ENCODE data around the gene POMT2.

POMT2 gene

DNA sequence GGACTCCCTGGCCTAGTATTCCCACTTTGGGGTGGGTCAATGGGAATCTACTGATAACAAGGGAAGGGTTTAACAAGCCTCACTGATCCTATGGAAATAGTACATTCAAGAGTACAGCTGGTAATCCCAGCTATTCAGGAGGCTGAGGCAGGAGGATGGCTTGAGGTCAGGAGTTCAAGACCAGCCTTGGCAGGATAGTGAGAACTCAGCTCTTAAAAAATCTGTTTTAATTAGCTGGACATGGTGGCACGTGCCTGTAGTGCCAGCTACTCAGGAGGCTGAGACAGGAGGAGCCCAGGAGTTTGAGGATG, 4.5 kb downstream of the POMT2 start:
- Histone ChIP-seq H3K4me1 (ENCODE audit: low read depth, poor library complexity, severe bottlenecking) (peaks cover 5% of the 10 kb centered on the region), H3K27me3 (ENCODE audit: insufficient read depth, low read depth) (no peaks in the 10 kb centered on the region), H3K36me3 (ENCODE audit: insufficient read depth) (no peaks in the 10 kb centered on the region), H3K27ac (no peak overlapping the region), H3K4me2 (no peak overlapping the region), H2AFZ (ENCODE audit: low read depth) (no peak overlapping the region), H3K79me2 (ENCODE audit: insufficient read depth, low read depth) (no peaks in the 10 kb centered on the region), H3K4me3 (IDR thresholded peaks at IDR 0.05; ENCODE audit: insufficient read depth, low read depth, low read length) (no peak overlapping the region), H3K9ac (no peak overlapping the region), H4K20me1 (ENCODE audit: insufficient read depth) (no peaks in the 10 kb centered on the region)
- TF ChIP-seq, protein P1, sequence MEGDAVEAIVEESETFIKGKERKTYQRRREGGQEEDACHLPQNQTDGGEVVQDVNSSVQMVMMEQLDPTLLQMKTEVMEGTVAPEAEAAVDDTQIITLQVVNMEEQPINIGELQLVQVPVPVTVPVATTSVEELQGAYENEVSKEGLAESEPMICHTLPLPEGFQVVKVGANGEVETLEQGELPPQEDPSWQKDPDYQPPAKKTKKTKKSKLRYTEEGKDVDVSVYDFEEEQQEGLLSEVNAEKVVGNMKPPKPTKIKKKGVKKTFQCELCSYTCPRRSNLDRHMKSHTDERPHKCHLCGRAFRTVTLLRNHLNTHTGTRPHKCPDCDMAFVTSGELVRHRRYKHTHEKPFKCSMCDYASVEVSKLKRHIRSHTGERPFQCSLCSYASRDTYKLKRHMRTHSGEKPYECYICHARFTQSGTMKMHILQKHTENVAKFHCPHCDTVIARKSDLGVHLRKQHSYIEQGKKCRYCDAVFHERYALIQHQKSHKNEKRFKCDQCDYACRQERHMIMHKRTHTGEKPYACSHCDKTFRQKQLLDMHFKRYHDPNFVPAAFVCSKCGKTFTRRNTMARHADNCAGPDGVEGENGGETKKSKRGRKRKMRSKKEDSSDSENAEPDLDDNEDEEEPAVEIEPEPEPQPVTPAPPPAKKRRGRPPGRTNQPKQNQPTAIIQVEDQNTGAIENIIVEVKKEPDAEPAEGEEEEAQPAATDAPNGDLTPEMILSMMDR (conservative IDR thresholded peaks at IDR 0.05; ENCODE audit: low read depth, low read length), result no peak

GRCh38 chr14:77314539-77315457, 5.9 kb downstream of the POMT2 start:
- Histone ChIP-seq H3K36me3 (ENCODE audit: insufficient read depth) (no peaks in the 10 kb centered on the region), H3K9ac (no peak overlapping the region), H3K4me3 (IDR thresholded peaks at IDR 0.05; ENCODE audit: insufficient read depth, low read depth, low read length) (no peak overlapping the region), H3K79me2 (ENCODE audit: insufficient read depth, low read depth) (no peaks in the 10 kb centered on the region), H3K4me2 (no peak overlapping the region), H2AFZ (ENCODE audit: low read depth) (no peak overlapping the region), H4K20me1 (ENCODE audit: insufficient read depth) (no peaks in the 10 kb centered on the region), H3K27ac (no peak overlapping the region), H3K4me1 (ENCODE audit: low read depth, poor library complexity, severe bottlenecking) (peaks cover 4% of the 10 kb centered on the region), H3K27me3 (ENCODE audit: insufficient read depth, low read depth) (no peaks in the 10 kb centered on the region)
- TF ChIP-seq, protein P1 (conservative IDR thresholded peaks at IDR 0.05; ENCODE audit: low read depth, low read length), result no peak

- H4K20me1 ChIP-seq (ENCODE audit: insufficient read depth), result no peaks in the 10 kb centered on the region
- H3K79me2 ChIP-seq (ENCODE audit: insufficient read depth, low read depth), result no peaks in the 10 kb centered on the region
- H3K4me2 ChIP-seq, result no peak overlapping the region
- H3K27me3 ChIP-seq (ENCODE audit: insufficient read depth, low read depth), result no peaks in the 10 kb centered on the region
- H3K27ac ChIP-seq, result no peak overlapping the region
- H3K4me1 ChIP-seq (ENCODE audit: low read depth, poor library complexity, severe bottlenecking), result no peaks in the 10 kb centered on the region
- no peak overlapping the region for H2AFZ ChIP-seq (ENCODE audit: low read depth)
- H3K4me3 ChIP-seq (IDR thresholded peaks at IDR 0.05; ENCODE audit: insufficient read depth, low read depth, low read length), result no peak overlapping the region
- no peak overlapping the region for H3K9ac ChIP-seq
- H3K36me3 ChIP-seq (ENCODE audit: insufficient read depth), result no peaks in the 10 kb centered on the region
- TF ChIP-seq, protein P1 (conservative IDR thresholded peaks at IDR 0.05; ENCODE audit: low read depth, low read length), result no peak
Measured at GRCh38 chr14:77314043-77314442, 6.6 kb downstream of the POMT2 start.

GRCh38 chr14:77313371-77313770, 7.3 kb downstream of the POMT2 start:
- Histone ChIP-seq H3K27me3 (ENCODE audit: insufficient read depth, low read depth) (no peaks in the 10 kb centered on the region), H3K36me3 (ENCODE audit: insufficient read depth) (no peaks in the 10 kb centered on the region), H3K4me2 (no peak overlapping the region), H3K27ac (no peak overlapping the region), H3K79me2 (ENCODE audit: insufficient read depth, low read depth) (no peaks in the 10 kb centered on the region), H3K4me3 (IDR thresholded peaks at IDR 0.05; ENCODE audit: insufficient read depth, low read depth, low read length) (no peak overlapping the region), H2AFZ (ENCODE audit: low read depth) (no peak overlapping the region), H4K20me1 (ENCODE audit: insufficient read depth) (no peaks in the 10 kb centered on the region), H3K9ac (no peak overlapping the region), H3K4me1 (ENCODE audit: low read depth, poor library complexity, severe bottlenecking) (no peaks in the 10 kb centered on the region)
- TF ChIP-seq, protein P1 (conservative IDR thresholded peaks at IDR 0.05; ENCODE audit: low read depth, low read length), result no peak
